ENCODE results near the gene BACE2.
"Not testable (repeated sequence)": the region's sequence is repeated elsewhere in the genome, so short reads cannot be mapped to it uniquely, and the experiment has no call there.

Gene BACE2

GRCh38 chr21:41185802-41186201, 17.8 kb downstream of the BACE2 start:
- no peak for DNase-seq (ENCODE audit: low read depth)

- no peak for DNase-seq (ENCODE audit: low read depth)
These were observed 19.0 kb downstream of the BACE2 start for GRCh38 chr21:41186755-41187536.

DNA sequence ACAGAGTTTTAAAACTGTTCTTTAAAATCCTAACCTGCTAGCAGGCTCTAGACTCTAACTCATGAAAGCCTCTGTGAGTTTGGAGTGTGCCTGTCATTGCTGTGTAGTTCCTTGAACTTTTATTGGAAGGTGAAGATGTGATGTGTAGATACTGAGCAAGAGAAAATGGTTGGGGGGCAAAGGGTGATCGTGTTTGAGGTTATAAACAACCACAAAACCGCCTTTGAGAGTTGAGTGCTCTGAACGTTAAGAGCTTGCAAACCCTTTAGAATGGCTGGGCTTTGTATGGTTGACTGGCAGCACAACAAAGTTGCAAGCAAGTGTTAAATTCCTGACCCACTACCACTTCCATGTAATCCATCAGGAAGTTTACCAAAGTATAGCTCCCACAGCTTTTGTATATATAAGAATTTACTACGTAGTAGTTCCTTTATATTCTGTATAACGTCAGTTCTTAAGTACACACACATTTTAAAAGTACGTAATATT, 19.6 kb downstream of the BACE2 start:
- no peak for DNase-seq (ENCODE audit: low read depth)

DNA sequence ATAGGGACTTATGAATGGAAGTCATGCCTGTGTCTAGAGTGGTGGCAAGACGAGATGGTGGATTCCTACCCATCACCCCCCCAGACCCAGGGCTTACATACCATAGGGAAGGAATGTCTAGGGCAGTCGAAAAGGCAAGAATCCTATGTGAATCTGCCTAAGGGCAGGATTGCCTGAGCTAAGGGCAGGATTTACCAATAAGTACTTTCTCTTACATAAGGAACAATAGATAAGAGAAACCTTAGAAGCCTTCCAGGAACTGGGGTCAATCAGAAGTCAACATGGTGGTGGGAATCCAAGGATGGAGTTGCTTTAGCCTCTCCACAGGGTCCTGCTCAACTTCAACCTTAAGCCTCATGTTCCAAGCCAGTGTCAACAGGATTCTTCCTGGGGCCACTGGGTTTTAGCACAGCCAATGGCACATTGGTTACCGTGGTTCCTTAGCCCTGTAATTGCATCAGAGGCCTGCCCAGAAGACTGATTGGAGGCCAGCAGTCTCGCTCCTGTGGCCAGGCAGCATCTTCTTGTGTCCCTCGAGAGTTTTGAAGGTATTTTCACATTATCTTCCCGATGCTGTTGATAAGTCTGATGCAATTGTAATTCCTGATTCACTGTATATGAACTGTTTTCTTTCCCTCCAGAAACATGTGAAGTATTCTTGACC, 20.7 kb downstream of the BACE2 start:
- no peak for DNase-seq (ENCODE audit: low read depth)

DNA sequence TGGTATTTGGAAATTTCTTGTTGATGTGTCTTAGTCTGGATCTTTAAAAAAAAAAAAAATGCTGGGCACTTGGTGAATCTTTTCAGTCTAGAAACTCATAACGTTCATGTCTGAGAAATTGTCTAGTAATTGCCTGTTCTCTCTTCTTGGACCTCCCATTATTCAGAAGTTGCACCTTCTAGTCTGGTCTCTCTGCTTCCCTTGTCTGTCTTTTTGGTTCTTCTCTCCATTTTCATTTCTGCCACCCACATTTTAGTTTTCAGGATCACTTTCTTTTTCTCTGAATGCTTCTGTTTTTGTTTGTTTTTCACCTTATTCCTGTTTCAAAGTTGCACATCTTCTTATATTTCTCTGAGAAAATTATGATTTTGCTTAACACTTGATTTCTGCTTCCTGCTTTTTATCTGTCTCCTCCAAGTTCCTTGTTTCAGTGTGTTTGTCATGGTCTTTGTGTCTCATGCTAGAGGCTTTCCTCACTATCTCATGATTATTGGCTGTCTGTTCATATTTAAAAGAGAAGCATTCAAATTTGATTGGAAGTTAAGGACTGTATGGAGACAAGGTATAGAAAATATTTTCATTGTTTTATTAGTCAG, 21.3 kb downstream of the BACE2 start:
- no peak for DNase-seq (ENCODE audit: low read depth)

DNA sequence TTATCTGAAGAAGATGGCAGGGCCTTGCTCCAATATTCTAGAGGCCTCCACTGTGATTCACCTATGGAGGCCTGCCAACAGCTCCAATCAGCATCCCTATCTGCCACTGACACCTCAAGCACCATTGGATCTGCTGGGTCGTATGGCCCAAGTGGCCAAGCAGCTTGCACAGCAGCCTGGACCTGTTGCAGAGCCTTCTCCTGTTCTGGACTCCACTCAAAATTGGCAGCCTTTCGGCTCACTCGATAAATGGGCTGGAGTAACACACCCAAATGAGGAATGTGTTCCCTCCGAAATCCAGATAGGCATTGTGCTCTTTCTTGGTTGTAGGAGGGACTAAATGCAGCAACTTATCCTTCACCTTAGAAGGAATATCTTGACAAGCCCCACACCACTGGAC, 24.6 kb downstream of the BACE2 start:
- not testable (repeated sequence) for DNase-seq (ENCODE audit: low read depth)

GRCh38 chr21:41195311-41195710, 27.4 kb downstream of the BACE2 start:
- DNase-seq (ENCODE audit: low read depth): no peak

DNA sequence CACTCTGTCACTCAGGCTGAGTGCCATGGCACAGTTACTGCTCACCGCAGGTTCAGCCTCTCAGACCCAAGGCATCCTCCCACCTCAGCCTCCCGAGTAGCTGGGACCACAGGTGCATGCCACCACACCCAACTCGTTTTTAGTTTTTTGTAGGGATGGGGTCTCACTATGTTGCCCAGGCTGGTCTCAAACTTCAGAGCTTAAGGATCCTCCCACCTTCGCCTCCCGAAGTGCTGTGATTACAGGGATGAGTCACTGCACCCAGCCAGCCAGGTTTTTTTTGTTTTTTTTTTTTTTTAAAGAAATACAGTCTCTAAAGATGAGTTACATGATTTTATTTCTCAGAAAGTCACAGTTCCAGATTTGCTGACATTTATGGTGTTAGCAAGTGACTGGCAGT, 29.0 kb downstream of the BACE2 start:
- DNase-seq (ENCODE audit: low read depth): no peak

GRCh38 chr21:41197582-41197981, 29.6 kb downstream of the BACE2 start:
- DNase-seq (ENCODE audit: low read depth): no peak

- not testable (repeated sequence) for DNase-seq (ENCODE audit: low read depth)
These were observed 30.7 kb downstream of the BACE2 start for GRCh38 chr21:41198647-41199046.

DNA sequence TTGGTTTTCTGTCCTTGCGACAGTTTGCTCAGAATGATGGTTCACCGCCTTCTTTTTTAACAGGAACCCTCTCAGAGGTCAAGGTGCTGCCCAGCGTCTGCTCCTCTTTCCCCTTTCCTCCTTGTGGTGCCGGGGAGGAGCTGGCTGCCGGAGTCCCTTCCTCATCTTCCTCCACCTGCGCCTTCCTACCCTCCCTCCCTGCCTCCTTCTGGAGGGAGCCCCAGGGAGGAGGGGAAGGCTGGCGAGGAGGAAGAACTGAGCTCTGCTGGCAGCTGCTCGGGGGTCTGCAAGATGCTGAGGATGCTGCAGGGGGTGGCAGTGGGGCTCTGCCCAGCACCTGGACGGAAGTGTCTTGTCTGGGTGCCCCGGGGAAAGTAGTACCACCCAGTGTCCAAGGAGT, 31.2 kb downstream of the BACE2 start:
- DNase-seq (ENCODE audit: low read depth): no peak

GRCh38 chr21:41199588-41199987, 31.6 kb downstream of the BACE2 start:
- DNase-seq (ENCODE audit: low read depth): no peak

DNA sequence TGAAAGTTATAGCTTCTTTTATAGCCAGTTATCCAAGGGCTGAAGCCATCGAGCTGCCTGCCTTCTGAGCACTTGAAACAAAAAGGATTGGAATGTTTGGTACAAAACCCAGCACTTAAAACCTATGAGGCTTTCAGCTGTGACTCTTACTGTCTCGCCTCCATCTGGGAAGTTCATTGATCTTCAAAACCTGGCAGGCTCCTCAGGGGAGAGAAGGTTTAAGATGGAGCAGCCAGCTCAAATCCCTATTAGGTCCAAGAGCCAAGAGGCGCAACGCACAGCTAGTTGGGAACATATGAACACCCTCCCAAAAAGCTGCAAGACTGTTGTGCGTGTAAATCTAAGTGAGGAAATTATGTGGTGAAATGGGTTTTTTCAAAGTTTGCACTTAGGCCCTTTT, 33.4 kb downstream of the BACE2 start:
- DNase-seq (ENCODE audit: low read depth): no peak

DNA sequence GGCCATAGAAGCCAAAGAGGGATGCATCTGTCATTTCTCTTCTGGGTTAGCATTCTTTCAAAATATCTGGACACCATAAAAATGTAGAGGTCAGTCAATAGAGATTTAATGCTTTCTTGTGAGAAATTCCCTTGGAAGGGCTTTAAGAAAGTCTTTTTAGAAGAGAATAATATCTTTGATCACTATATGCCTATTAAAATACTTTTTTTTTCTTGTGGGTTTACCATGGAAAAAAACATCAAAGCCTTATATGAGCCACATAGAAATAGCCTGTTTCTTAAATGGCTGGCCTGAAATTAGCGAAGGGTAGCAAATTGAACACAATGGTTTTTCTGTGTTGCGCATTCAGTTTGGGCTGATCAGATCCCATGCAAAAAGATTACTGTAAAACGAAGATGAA, 36.8 kb downstream of the BACE2 start:
- no peak for DNase-seq (ENCODE audit: low read depth)

- DNase-seq (ENCODE audit: low read depth): no peak
These were observed 39.7 kb downstream of the BACE2 start for GRCh38 chr21:41207401-41208375.

GRCh38 chr21:41208376-41208763, 40.4 kb downstream of the BACE2 start:
- no peak for DNase-seq (ENCODE audit: low read depth)

- no peak for DNase-seq (ENCODE audit: low read depth)
These were observed 41.2 kb downstream of the BACE2 start for GRCh38 chr21:41209016-41209619.

GRCh38 chr21:41210426-41211059, 42.6 kb downstream of the BACE2 start:
- DNase-seq (ENCODE audit: low read depth): no peak

DNA sequence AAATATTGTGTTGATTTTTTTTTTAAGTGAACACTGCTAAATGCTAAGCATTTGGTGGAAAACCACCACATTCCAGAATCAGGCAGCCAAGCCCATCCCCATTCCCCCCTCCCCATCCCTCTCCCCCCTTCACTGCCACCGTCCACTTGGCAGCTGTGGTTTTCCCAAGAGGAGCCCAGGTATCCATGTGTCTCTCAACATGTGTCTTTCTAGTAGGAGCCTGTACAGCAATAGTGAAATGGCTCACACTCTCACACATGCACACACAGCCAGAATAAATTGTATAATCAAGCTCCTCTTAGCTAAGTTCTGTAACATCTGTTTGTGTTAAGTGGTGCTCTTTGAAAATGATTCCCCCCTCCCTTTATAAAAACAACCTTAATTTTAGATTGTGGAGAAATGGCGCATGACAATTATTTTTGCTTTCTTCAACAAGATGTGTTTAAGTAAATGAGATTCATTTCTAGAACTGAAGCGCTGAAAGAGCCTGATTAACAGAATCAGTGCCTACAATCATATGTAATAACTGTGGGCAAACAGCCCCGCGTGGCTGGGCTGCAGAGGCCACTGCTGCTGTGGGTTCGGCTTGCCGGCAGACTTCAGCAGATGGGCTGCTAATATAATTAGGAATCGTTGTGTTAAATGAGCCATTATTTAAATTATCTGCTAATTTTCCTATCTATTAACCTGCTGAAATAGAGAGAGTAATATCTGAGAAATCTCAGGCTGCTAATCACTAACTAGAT, 43.3 kb downstream of the BACE2 start:
- DNase-seq (ENCODE audit: low read depth): no peak

- no peak for DNase-seq (ENCODE audit: low read depth)
These were observed 45.1 kb downstream of the BACE2 start for GRCh38 chr21:41213021-41213420.
